Smooth muscle cell (in vitro differentiated cells): ENCODE results near the gene LIPH. TPM values are rescaled to one million over a fixed set of nuclear protein-coding genes. Genes with fewer than 3 reads are reported as not detected.

Experiments
- DNase-seq: peaks from one replicate; lab custom pipeline; 2025; ENCODE audit not compliant: unreplicated experiment; lab: John Stamatoyannopoulos, UW
- H2AFZ ChIP-seq: fragments of 200-600 bp; sonication (generic); 2 replicates; pipeline ENCODE4 v1.6.0; 2016; ENCODE audit warnings: antibody characterized with exemption, low read depth, mild to moderate bottlenecking
- H3F3A ChIP-seq: fragments of 200-600 bp; sonication (generic); 2 replicates; pipeline ENCODE4 v1.6.0; 2017; ENCODE audit warnings: antibody characterized with exemption, low read depth
- H3K27ac ChIP-seq: fragments of 200-600 bp; sonication (generic); 2 replicates; pipeline ENCODE4 v1.5.1; 2016; ENCODE audit warnings: low read depth, mild to moderate bottlenecking
- H3K27me3 ChIP-seq: fragments of 200-600 bp; sonication (generic); 2 replicates; pipeline ENCODE4 v1.6.1; 2016; ENCODE audit warnings: low read depth, mild to moderate bottlenecking
- H3K36me3 ChIP-seq: fragments of 200-600 bp; sonication (generic); 2 replicates; pipeline ENCODE4 v1.5.1; 2016; ENCODE audit warnings: low read depth
- H3K4me1 ChIP-seq: fragments of 200-600 bp; sonication (generic); 2 replicates; pipeline ENCODE4 v1.5.1; 2016; ENCODE audit warnings: low read depth
- H3K4me2 ChIP-seq: fragments of 200-600 bp; sonication (generic); 2 replicates; pipeline ENCODE4 v1.6.0; 2016; ENCODE audit warnings: mild to moderate bottlenecking
- H3K4me3 ChIP-seq: fragments of 200-600 bp; sonication (generic); 2 replicates; pipeline ENCODE4 v1.5.1; 2016; ENCODE audit warnings: mild to moderate bottlenecking
- H3K79me2 ChIP-seq: fragments of 200-600 bp; sonication (generic); 2 replicates; pipeline ENCODE4 v1.6.0; 2016; ENCODE audit warnings: low read depth, mild to moderate bottlenecking
- H3K9ac ChIP-seq: fragments of 200-600 bp; sonication (generic); 2 replicates; pipeline ENCODE4 v1.6.0; 2016; ENCODE audit warnings: low read depth
- H3K9me3 ChIP-seq: fragments of 200-600 bp; sonication (generic); replicated peaks from 2 replicates; pipeline ENCODE4 v1.5.1; 2016; ENCODE audit warnings: low read depth
- H4K20me1 ChIP-seq: fragments of 200-600 bp; sonication (generic); 2 replicates; pipeline ENCODE4 v1.6.0; 2016; ENCODE audit warnings: low read depth
- CTCF ChIP-seq: fragments of 200-600 bp; sonication (generic); IDR thresholded peaks from 2 replicates; pipeline ENCODE4 v1.5.1; 2017; ENCODE audit warnings: borderline replicate concordance, mild to moderate bottlenecking, antibody characterized with exemption; ENCODE audit not compliant: insufficient read depth, poor library complexity, severe bottlenecking
- WGBS: methylation state at CpG from one replicate; pipeline ENCODE4 v1.1.7; 2016; ENCODE audit warnings: low lambda C conversion rate; 5-methylcytosine and 5-hydroxymethylcytosine counted together
- polyA plus RNA-seq: library from polyadenylated mRNA; unstranded; fragments of >200 nt; fragmentation: Nextera tagmentation; extraction: Ambion mirVana; gene quantifications from 2 replicates; pipeline ENCODE4 v1.2.1, GENCODE V29; 2016
- total RNA-seq: library from RNA; depleted of rRNA; stranded (reverse); fragments of >200 nt; gene quantifications from 2 replicates; pipeline ENCODE4 v1.2.3, GENCODE V29; 2014

Gene LIPH
- total and polyA plus RNA-seq, 2 experiments from 2014 or later = 0.03 to 0.04 TPM

- WGBS = 78% methylated on average over 2 of the region's 2 CpGs
- TF ChIP-seq CTCF = no peak
- Histone ChIP-seq H2AFZ (no peak overlapping the region), H4K20me1 (no peaks in the 10 kb centered on the region), H3F3A (no peaks in the 10 kb centered on the region), H3K9ac (no peak overlapping the region), H3K9me3 (no peaks in the 10 kb centered on the region), H3K4me1 (no peaks in the 10 kb centered on the region), H3K27me3 (peaks cover 35% of the 10 kb centered on the region), H3K79me2 (no peaks in the 10 kb centered on the region), H3K27ac (no peak overlapping the region), H3K4me2 (no peak overlapping the region), H3K4me3 (no peak overlapping the region), H3K36me3 (no peaks in the 10 kb centered on the region)
- no peak for DNase-seq
These were observed 34.8 kb downstream of the LIPH start for GRCh38 chr3:185517387-185518130.

GRCh38 chr3:185511711-185512110 is 40.7 kb downstream of the LIPH start:
- no peak overlapping the region for H3K27ac ChIP-seq
- no peak overlapping the region for H3K9ac ChIP-seq
- no peak overlapping the region for H2AFZ ChIP-seq
- TF ChIP-seq CTCF = no peak
- H3K4me3 ChIP-seq = no peak overlapping the region
- no peaks in the 10 kb centered on the region for H3K36me3 ChIP-seq
- no peaks in the 10 kb centered on the region for H3K9me3 ChIP-seq
- no peaks in the 10 kb centered on the region for H3K79me2 ChIP-seq
- WGBS = 90% methylated on average over 4 of the region's 4 CpGs
- DNase-seq = no peak
- no peaks in the 10 kb centered on the region for H3K4me1 ChIP-seq
- H3K27me3 ChIP-seq = peaks cover 22% of the 10 kb centered on the region
- no peaks in the 10 kb centered on the region for H4K20me1 ChIP-seq
- no peak overlapping the region for H3K4me2 ChIP-seq
- H3F3A ChIP-seq = no peaks in the 10 kb centered on the region

GRCh38 chr3:185508335-185508991 is 43.9 kb downstream of the LIPH start:
- Histone ChIP-seq H3K9me3 (no peaks in the 10 kb centered on the region), H4K20me1 (no peaks in the 10 kb centered on the region), H3K9ac (no peak overlapping the region), H3K79me2 (no peaks in the 10 kb centered on the region), H3K36me3 (no peaks in the 10 kb centered on the region), H2AFZ (no peak overlapping the region), H3K4me3 (no peak overlapping the region), H3F3A (no peaks in the 10 kb centered on the region), H3K27ac (no peak overlapping the region), H3K4me1 (no peaks in the 10 kb centered on the region), H3K27me3 (peaks cover 6% of the 10 kb centered on the region), H3K4me2 (no peak overlapping the region)
- no peak for DNase-seq
- no peak for TF ChIP-seq CTCF
- 86% methylated on average over 19 of the region's 19 CpGs for WGBS

- no peak overlapping the region for H2AFZ ChIP-seq
These were observed 44.5 kb downstream of the LIPH start for GRCh38 chr3:185507883-185508282.

More at GRCh38 chr3:185507883-185508282, 44.5 kb downstream of the LIPH start:
- no peaks in the 10 kb centered on the region for H3K4me1 ChIP-seq
- no peak overlapping the region for H3K4me2 ChIP-seq
- H3K9ac ChIP-seq = no peak overlapping the region
- no peaks in the 10 kb centered on the region for H4K20me1 ChIP-seq
- no peak for TF ChIP-seq CTCF
- H3K36me3 ChIP-seq = no peaks in the 10 kb centered on the region
- H3K9me3 ChIP-seq = no peaks in the 10 kb centered on the region
- H3K79me2 ChIP-seq = no peaks in the 10 kb centered on the region
- DNase-seq = no peak
- no peaks in the 10 kb centered on the region for H3F3A ChIP-seq
- WGBS = 83% methylated on average over 6 of the region's 6 CpGs
- H3K27ac ChIP-seq = no peak overlapping the region
- H3K27me3 ChIP-seq = peaks cover 3% of the 10 kb centered on the region
- no peak overlapping the region for H3K4me3 ChIP-seq
